Measurements from ENCODE around the gene PRR35. TPM values are rescaled to one million over a fixed set of nuclear protein-coding genes. Genes with fewer than 3 reads are reported as not detected.

The PRR35 gene
- polyA plus RNA-seq, 3 donors = not detected

DNA sequence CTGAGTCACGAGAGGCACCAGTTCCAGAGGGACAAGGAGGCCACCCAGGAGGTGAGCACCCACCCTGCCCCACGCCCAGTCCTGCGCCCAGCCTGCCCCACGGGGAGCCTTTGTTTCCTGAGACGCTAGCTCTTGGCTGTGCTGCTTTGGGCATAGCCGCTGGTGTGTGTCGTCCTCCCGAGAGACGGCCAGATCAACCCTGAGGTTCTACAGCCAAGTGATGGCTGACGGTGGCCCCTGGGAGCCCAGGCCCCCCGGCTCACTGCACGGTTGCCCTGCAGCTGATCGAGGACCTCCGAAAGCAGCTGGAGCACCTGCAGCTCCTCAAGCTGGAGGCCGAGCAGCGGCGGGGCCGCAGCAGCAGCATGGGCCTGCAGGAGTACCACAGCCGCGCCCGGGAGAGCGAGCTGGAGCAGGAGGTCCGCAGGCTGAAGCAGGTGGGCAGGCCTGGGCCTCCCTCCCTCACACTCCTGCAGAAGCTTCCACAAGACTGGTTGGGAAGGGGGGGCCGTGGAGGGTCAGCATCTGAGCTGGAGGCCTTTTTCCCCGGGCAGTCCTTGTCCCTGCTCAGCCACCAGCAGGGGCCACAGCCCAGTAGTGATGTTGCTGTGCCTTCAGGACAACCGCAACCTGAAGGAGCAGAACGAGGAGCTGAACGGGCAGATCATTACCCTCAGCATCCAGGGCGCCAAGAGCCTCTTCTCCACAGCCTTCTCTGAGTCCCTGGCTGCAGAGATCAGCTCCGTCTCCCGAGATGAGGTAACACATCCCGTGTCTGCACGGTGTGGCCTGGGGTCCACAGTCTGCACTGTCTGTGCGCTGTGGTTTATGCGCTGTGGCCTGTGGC is 40.1 kb upstream of the PRR35 start:
- 97% methylated on average over 28 of the region's 35 CpGs for WGBS (ENCODE audit: insufficient coverage)
- Mint-ChIP-seq H3K27me3 (ENCODE audit: low read depth in 3 of 3) (peaks cover 0 to 2% (median 0%) of the 10 kb centered on the region in 3 donors), H3K27ac (peak overlapping the region in 1 of 7 donors; percentile 66), H3K36me3 (peaks cover 0 to 11% of the 10 kb centered on the region in 2 donors), H3K9me3 (no peaks in the 10 kb centered on the region), H3K4me3 (no peak overlapping the region), H3K4me1 (peaks cover 3% of the 10 kb centered on the region)
- intact Hi-C loops (cut with micrococcal nuclease) = no loop called here
- Histone ChIP-seq H3K9ac (ENCODE audit: insufficient read depth, low read length, poor library complexity, severe bottlenecking) (no peak overlapping the region), H3K4me2 (replicated peaks; ENCODE audit: extremely low read depth, low read length, poor library complexity, severe bottlenecking) (no peak overlapping the region), H3K36me3 (replicated peaks in 1 of 2; ENCODE audit: control insufficient read depth in 1 of 2, insufficient read depth in 2 of 2, low read length in 2 of 2) (peaks cover 0 to 9% of the 10 kb centered on the region in 2 donors), H3K79me2 (ENCODE audit: insufficient read depth, low read length) (no peaks in the 10 kb centered on the region), H3K4me3 (replicated peaks in 1 of 3; ENCODE audit: low read depth in 2 of 3, low read length in 3 of 3) (no peak overlapping the region), H3K9me3 (replicated peaks in 1 of 2; ENCODE audit: control insufficient read depth in 1 of 2, insufficient read depth in 1 of 2, low read length in 2 of 2) (no peaks in the 10 kb centered on the region), H2AFZ (ENCODE audit: insufficient read depth, low read depth, low read length, poor library complexity, severe bottlenecking) (no peak overlapping the region), H4K20me1 (ENCODE audit: insufficient read depth, low read length) (no peaks in the 10 kb centered on the region), H3K27ac (ENCODE audit: low read depth in 1 of 2, low read length in 2 of 2) (no peak overlapping the region), H3K4me1 (ENCODE audit: control insufficient read depth in 1 of 2, insufficient read depth in 2 of 2, low read length in 2 of 2) (peaks cover 0 to 2% of the 10 kb centered on the region in 2 donors), H3K27me3 (ENCODE audit: control insufficient read depth in 2 of 2, insufficient read depth in 2 of 2, low read length in 2 of 2) (no peaks in the 10 kb centered on the region)
- DNase-seq = no peak
- TF ChIP-seq CTCF (IDR thresholded peaks at IDR 0.05) = no peak

GRCh38 chr16:520847-521246 is 39.3 kb upstream of the PRR35 start:
- H3K36me3 Mint-ChIP-seq = peaks cover 0 to 4% of the 10 kb centered on the region in 2 donors
- peaks cover 0 to 2% (median 0%) of the 10 kb centered on the region in 3 donors for H3K27me3 Mint-ChIP-seq (ENCODE audit: low read depth in 3 of 3)
- TF ChIP-seq CTCF (IDR thresholded peaks at IDR 0.05) = no peak
- Histone ChIP-seq H3K36me3 (replicated peaks in 1 of 2; ENCODE audit: control insufficient read depth in 1 of 2, insufficient read depth in 2 of 2, low read length in 2 of 2) (peaks cover 0 to 5% of the 10 kb centered on the region in 2 donors), H4K20me1 (ENCODE audit: insufficient read depth, low read length) (no peaks in the 10 kb centered on the region), H3K79me2 (ENCODE audit: insufficient read depth, low read length) (no peaks in the 10 kb centered on the region), H3K27ac (ENCODE audit: low read depth in 1 of 2, low read length in 2 of 2) (no peak overlapping the region), H3K9ac (ENCODE audit: insufficient read depth, low read length, poor library complexity, severe bottlenecking) (no peak overlapping the region), H3K4me3 (replicated peaks in 1 of 3; ENCODE audit: low read depth in 2 of 3, low read length in 3 of 3) (no peak overlapping the region), H2AFZ (ENCODE audit: insufficient read depth, low read depth, low read length, poor library complexity, severe bottlenecking) (no peak overlapping the region), H3K27me3 (ENCODE audit: control insufficient read depth in 2 of 2, insufficient read depth in 2 of 2, low read length in 2 of 2) (no peaks in the 10 kb centered on the region), H3K4me2 (replicated peaks; ENCODE audit: extremely low read depth, low read length, poor library complexity, severe bottlenecking) (no peak overlapping the region), H3K9me3 (replicated peaks in 1 of 2; ENCODE audit: control insufficient read depth in 1 of 2, insufficient read depth in 1 of 2, low read length in 2 of 2) (no peaks in the 10 kb centered on the region), H3K4me1 (ENCODE audit: control insufficient read depth in 1 of 2, insufficient read depth in 2 of 2, low read length in 2 of 2) (peaks cover 2 to 10% of the 10 kb centered on the region in 2 donors)
- no peak overlapping the region for H3K4me3 Mint-ChIP-seq
- peaks cover 8% of the 10 kb centered on the region for H3K4me1 Mint-ChIP-seq
- DNase-seq = no peak
- no peak overlapping the region for H3K27ac Mint-ChIP-seq
- intact Hi-C loops (cut with micrococcal nuclease) = no loop called here
- 97% methylated on average over 7 of the region's 13 CpGs for WGBS (ENCODE audit: insufficient coverage)
- no peaks in the 10 kb centered on the region for H3K9me3 Mint-ChIP-seq
